H1 (cell line): ENCODE data around the gene SNX2. TPM values are rescaled to one million over a fixed set of nuclear protein-coding genes. Genes with fewer than 3 reads are reported as not detected.

Experiments used
- KDM1A ChIP-seq: fragments of 200-600, 300-600 bp; sonication (generic); IDR thresholded peaks from 2 replicates; pipeline ENCODE4 v1.7.1; 2016; ENCODE audit warnings: mild to moderate bottlenecking, low read length, borderline replicate concordance
- RAD21 ChIP-seq, 2 experiments: IDR thresholded peaks in 1 of 2; conservative IDR thresholded peaks in 1 of 2; 2 replicates each; pipeline ENCODE4 v1.6.1; 2011; ENCODE audit warnings: low read depth in 2 of 2, low read length in 2 of 2, improper control_type of control experiment in 1 of 2, inconsistent platforms in 1 of 2, mild to moderate bottlenecking in 1 of 2, moderate library complexity in 1 of 2
- TEAD4 ChIP-seq: IDR thresholded peaks from 2 replicates; pipeline ENCODE4 v1.6.1; 2012; ENCODE audit warnings: low read depth, low read length, inconsistent platforms, mixed read lengths
- YY1 ChIP-seq: IDR thresholded peaks from 2 replicates; pipeline ENCODE4 v1.6.1; 2011; ENCODE audit warnings: low read depth, mild to moderate bottlenecking, low read length
- polyA plus RNA-seq, 7 experiments: library from polyadenylated mRNA; depleted of rRNA in 3 of 7; stranded (reverse) in 5 of 7; unstranded in 2 of 7; fragments of >200 nt in 5 of 7; fragments of 200-250 nt in 2 of 7; gene quantifications; 1 replicate in 5 of 7; 2 replicates in 1 of 7; 4 replicates in 1 of 7; pipeline versions ENCODE4 v1.2.1 to v1.2.3, GENCODE V29; 2011 to 2013; ENCODE audit warnings: missing spikeins in 2 of 7, mixed read lengths in 2 of 7
- total RNA-seq: library from RNA; stranded (reverse); fragmentation: NEBNext Ultra II Directional; extraction: Animal tissue kit (Norgen Biotek cat#: 25700); gene quantifications from 2 replicates; pipeline ENCODE4 v1.2.1, GENCODE V29; 2021

The SNX2 gene
- total and polyA plus RNA-seq, 2 of the 8 experiments (the other 6 are each of a cell fraction or from before 2014, with no cell fraction given), result 51.0 to 61.2 TPM

DNA sequence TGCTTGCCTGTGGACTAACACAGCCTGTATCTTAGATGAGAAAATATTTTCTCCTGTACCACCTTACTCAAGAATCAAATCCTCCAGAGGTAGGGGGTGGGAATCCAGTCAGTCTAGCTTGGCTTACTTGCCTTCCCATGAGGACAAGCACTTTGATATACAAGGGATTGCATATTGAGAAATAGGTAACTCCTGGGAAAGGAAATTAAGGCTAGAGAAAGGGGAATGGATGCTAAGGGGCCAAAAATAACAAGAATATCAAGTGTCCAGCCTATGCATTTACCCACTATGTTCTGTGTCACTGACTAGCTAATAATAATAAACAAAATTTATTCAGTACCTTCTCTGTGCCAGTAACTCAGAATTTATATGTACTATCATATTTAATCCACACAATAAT lies 21.4 kb upstream of the SNX2 start (continued):
- no peak for TF ChIP-seq YY1
- no peak for TF ChIP-seq RAD21 (IDR thresholded peaks at IDR 0.05 in 1 of 2, conservative IDR thresholded peaks at IDR 0.05 in 1 of 2; ENCODE audit: low read depth in 2 of 2, low read length in 2 of 2)
- TF ChIP-seq TEAD4, result no peak
- TF ChIP-seq KDM1A, result no peak
